DMS 273 (cell line): ENCODE measurements around the gene CCDC172.

Experiments
- DNase-seq: peaks from one replicate; lab custom pipeline; 2025; ENCODE audit not compliant: unreplicated experiment; lab: John Stamatoyannopoulos, UW

CCDC172 gene

GRCh38 chr10:116429288-116429977 lies 105.2 kb downstream of the CCDC172 start:
- no peak for DNase-seq
